Mesendoderm (in vitro differentiated cells): ENCODE measurements around the gene NGFR.
"Not testable (repeated sequence)": the region's sequence is repeated elsewhere in the genome, so short reads cannot be mapped to it uniquely, and the experiment has no call there.

Experiments used
- DNase-seq: peaks from one replicate; pipeline ENCODE4 v3.0.0; 2013
- H2AK5ac ChIP-seq: 2 replicates; pipeline ENCODE4 v1.6.1; 2013; ENCODE audit warnings: low read length, inconsistent platforms
- H2BK120ac ChIP-seq: 2 replicates; pipeline ENCODE4 v1.6.1; 2013; ENCODE audit warnings: low read depth, mild to moderate bottlenecking, low read length, moderate library complexity, mixed read lengths
- H2BK15ac ChIP-seq: replicated peaks from 2 replicates; pipeline ENCODE4 v1.6.1; 2013; ENCODE audit warnings: low read depth, mild to moderate bottlenecking, moderate library complexity
- H2BK5ac ChIP-seq: 2 replicates; pipeline ENCODE4 v1.6.1; 2013; ENCODE audit warnings: low read length, inconsistent platforms
- H3K18ac ChIP-seq: 2 replicates; pipeline ENCODE4 v1.6.1; 2013; ENCODE audit warnings: mild to moderate bottlenecking, low read length, mixed read lengths
- H3K23ac ChIP-seq: one replicate; pipeline ENCODE4 v1.6.1; 2013; ENCODE audit warnings: low read length
- H3K27ac ChIP-seq: 2 replicates; pipeline ENCODE4 v1.5.1; 2013; ENCODE audit warnings: low read depth, mild to moderate bottlenecking, inconsistent platforms, low read length, moderate library complexity
- H3K27me3 ChIP-seq: 2 replicates; pipeline ENCODE4 v1.6.1; 2013; ENCODE audit warnings: low read length, control low read depth, mild to moderate bottlenecking, inconsistent platforms; ENCODE audit not compliant: insufficient read depth, poor library complexity
- H3K36me3 ChIP-seq: 2 replicates; pipeline ENCODE4 v1.6.1; 2013; ENCODE audit warnings: low read length, inconsistent platforms; ENCODE audit not compliant: control insufficient read depth, insufficient read depth
- H3K4ac ChIP-seq: one replicate; pipeline ENCODE4 v1.6.1; 2013; ENCODE audit warnings: low read depth, mild to moderate bottlenecking, low read length, moderate library complexity
- H3K4me1 ChIP-seq: 2 replicates; pipeline ENCODE4 v1.6.1; 2013; ENCODE audit warnings: low read depth, low read length, inconsistent platforms; ENCODE audit not compliant: control insufficient read depth
- H3K4me2 ChIP-seq: 2 replicates; pipeline ENCODE4 v1.6.1; 2013; ENCODE audit warnings: low read length
- H3K4me3 ChIP-seq: 2 replicates; pipeline ENCODE4 v1.5.1; 2013; ENCODE audit warnings: mild to moderate bottlenecking, low read length
- H3K56ac ChIP-seq: one replicate; pipeline ENCODE4 v1.6.1; 2013; ENCODE audit warnings: low read length
- H3K79me1 ChIP-seq: 2 replicates; pipeline ENCODE4 v1.6.1; 2013; ENCODE audit warnings: low read length, inconsistent platforms
- H3K79me2 ChIP-seq: 2 replicates; pipeline ENCODE4 v1.6.1; 2013; ENCODE audit warnings: mild to moderate bottlenecking, low read length; ENCODE audit not compliant: control insufficient read depth, insufficient read depth
- H3K9ac ChIP-seq: 2 replicates; pipeline ENCODE4 v1.6.1; 2013; ENCODE audit warnings: low read length, inconsistent platforms
- H4K5ac ChIP-seq: one replicate; pipeline ENCODE4 v1.6.1; 2013; ENCODE audit warnings: low read length
- H4K8ac ChIP-seq: one replicate; pipeline ENCODE4 v1.6.1; 2013; ENCODE audit warnings: low read depth, mild to moderate bottlenecking, control low read depth, low read length, moderate library complexity
- WGBS: extraction: QIAGEN DNeasy Blood & Tissue Kit; methylation state at CpG from one replicate; pipeline ENCODE4 v1.1.7; 2013; ENCODE audit warnings: low lambda C conversion rate, missing lambda C conversion rate; ENCODE audit not compliant: insufficient coverage; ENCODE audit errors: extremely low coverage; 5-methylcytosine and 5-hydroxymethylcytosine counted together

NGFR gene

GRCh38 chr17:49548051-49548505 is 53.0 kb downstream of the NGFR start:
- Histone ChIP-seq H3K4ac (no peak overlapping the region), H3K36me3 (no peaks in the 10 kb centered on the region), H2BK120ac (no peak overlapping the region), H3K4me3 (no peak overlapping the region), H2BK15ac (no peak overlapping the region), H3K9ac (no peak overlapping the region), H2BK5ac (no peak overlapping the region), H3K23ac (no peak overlapping the region), H3K18ac (no peak overlapping the region), H3K56ac (no peak overlapping the region), H3K79me2 (no peaks in the 10 kb centered on the region), H3K4me1 (no peaks in the 10 kb centered on the region), H4K8ac (no peak overlapping the region), H4K5ac (no peak overlapping the region), H3K27me3 (no peaks in the 10 kb centered on the region), H3K4me2 (no peak overlapping the region), H2AK5ac (no peak overlapping the region), H3K27ac (no peak overlapping the region), H3K79me1 (no peaks in the 10 kb centered on the region)
- DNase-seq = no peak
- no CpG with 5 or more reads among the region's 12 CpGs for WGBS

- Histone ChIP-seq H3K9ac (no peak overlapping the region), H3K79me2 (no peaks in the 10 kb centered on the region), H4K8ac (no peak overlapping the region), H2BK5ac (no peak overlapping the region), H3K4me3 (no peak overlapping the region), H3K18ac (no peak overlapping the region), H3K27me3 (no peaks in the 10 kb centered on the region), H2AK5ac (no peak overlapping the region), H2BK120ac (no peak overlapping the region), H3K4me2 (no peak overlapping the region), H2BK15ac (no peak overlapping the region), H3K4me1 (no peaks in the 10 kb centered on the region), H3K36me3 (no peaks in the 10 kb centered on the region), H3K56ac (no peak overlapping the region), H3K79me1 (no peaks in the 10 kb centered on the region), H3K4ac (no peak overlapping the region), H3K27ac (no peak overlapping the region), H4K5ac (no peak overlapping the region), H3K23ac (no peak overlapping the region)
- no CpG with 5 or more reads among the region's 8 CpGs for WGBS
- peak; percentile 76 for DNase-seq
These were observed 53.6 kb downstream of the NGFR start for GRCh38 chr17:49548506-49549310.

- no peaks in the 10 kb centered on the region for H3K79me1 ChIP-seq
- no peak overlapping the region for H3K4me2 ChIP-seq
- no peak for DNase-seq
- H4K5ac ChIP-seq = no peak overlapping the region
- H3K27ac ChIP-seq = no peak overlapping the region
- H3K18ac ChIP-seq = no peak overlapping the region
- H2BK5ac ChIP-seq = no peak overlapping the region
- no peak overlapping the region for H3K56ac ChIP-seq
- no peak overlapping the region for H2AK5ac ChIP-seq
- H4K8ac ChIP-seq = no peak overlapping the region
- no peak overlapping the region for H3K23ac ChIP-seq
- H3K4ac ChIP-seq = no peak overlapping the region
- no CpG with 5 or more reads among the region's 6 CpGs for WGBS
- no peaks in the 10 kb centered on the region for H3K79me2 ChIP-seq
- no peaks in the 10 kb centered on the region for H3K36me3 ChIP-seq
- no peaks in the 10 kb centered on the region for H3K27me3 ChIP-seq
- no peaks in the 10 kb centered on the region for H3K4me1 ChIP-seq
- H3K9ac ChIP-seq = no peak overlapping the region
- no peak overlapping the region for H3K4me3 ChIP-seq
- H2BK15ac ChIP-seq = no peak overlapping the region
- H2BK120ac ChIP-seq = no peak overlapping the region
These were observed 54.2 kb downstream of the NGFR start for GRCh38 chr17:49549311-49549605.

GRCh38 chr17:49549691-49550678 is 54.9 kb downstream of the NGFR start:
- H2BK5ac ChIP-seq = no peak overlapping the region
- no CpG with 5 or more reads among the region's 20 CpGs for WGBS
- H3K36me3 ChIP-seq = no peaks in the 10 kb centered on the region
- H3K4me3 ChIP-seq = no peak overlapping the region
- H3K23ac ChIP-seq = no peak overlapping the region
- no peaks in the 10 kb centered on the region for H3K4me1 ChIP-seq
- no peak overlapping the region for H3K9ac ChIP-seq
- H3K79me1 ChIP-seq = no peaks in the 10 kb centered on the region
- H3K18ac ChIP-seq = no peak overlapping the region
- no peak overlapping the region for H3K4ac ChIP-seq
- no peak for DNase-seq
- no peak overlapping the region for H3K4me2 ChIP-seq
- no peak overlapping the region for H2BK15ac ChIP-seq
- H2AK5ac ChIP-seq = no peak overlapping the region
- no peak overlapping the region for H4K5ac ChIP-seq
- H3K27me3 ChIP-seq = no peaks in the 10 kb centered on the region
- no peak overlapping the region for H3K56ac ChIP-seq
- H2BK120ac ChIP-seq = no peak overlapping the region
- H3K27ac ChIP-seq = no peak overlapping the region
- no peak overlapping the region for H4K8ac ChIP-seq
- H3K79me2 ChIP-seq = no peaks in the 10 kb centered on the region

- not testable (repeated sequence) for H2AK5ac ChIP-seq, H3K56ac ChIP-seq, H2BK5ac ChIP-seq, H3K27me3 ChIP-seq, H3K4me3 ChIP-seq, H2BK120ac ChIP-seq, H3K4me2 ChIP-seq, H2BK15ac ChIP-seq, H4K8ac ChIP-seq, H4K5ac ChIP-seq, DNase-seq, H3K9ac ChIP-seq, H3K36me3 ChIP-seq, H3K27ac ChIP-seq, H3K18ac ChIP-seq, H3K79me1 ChIP-seq, H3K79me2 ChIP-seq, H3K23ac ChIP-seq, H3K4ac ChIP-seq, H3K4me1 ChIP-seq
- no CpG with 5 or more reads among the region's 9 CpGs for WGBS
These were observed 55.7 kb downstream of the NGFR start for GRCh38 chr17:49550764-49551163.
